Caki2 (cell line): ENCODE data around the gene POGK. TPM values are rescaled to one million over a fixed set of nuclear protein-coding genes. Genes with fewer than 3 reads are reported as not detected.
A peak's percentile ranks its signal among the peaks of the same experiment; 100 is the strongest.
"Not testable (repeated sequence)": the region's sequence is repeated elsewhere in the genome, so short reads cannot be mapped to it uniquely, and the experiment has no call there.

ENCODE experiments used
- DNase-seq: peaks from one replicate; pipeline ENCODE4 v3.0.0-alpha.2; 2015; ENCODE audit warnings: low read depth
- in situ Hi-C: cut with HindIII; loops from 2 replicates; pipeline ENCODE4 v1.10.0; 2016; ENCODE audit warnings: low sequenced_read_pairs, low pct_unique_long_range_greater_than_20kb, mixed read lengths
- total RNA-seq: library from RNA; depleted of rRNA; stranded (reverse); fragments of >200 nt; shearing (Covaris generic); gene quantifications from 2 replicates; pipeline ENCODE4 v1.2.3, GENCODE V29; 2014; ENCODE audit warnings: low replicate concordance; rRNA removed

Gene POGK, protein sequence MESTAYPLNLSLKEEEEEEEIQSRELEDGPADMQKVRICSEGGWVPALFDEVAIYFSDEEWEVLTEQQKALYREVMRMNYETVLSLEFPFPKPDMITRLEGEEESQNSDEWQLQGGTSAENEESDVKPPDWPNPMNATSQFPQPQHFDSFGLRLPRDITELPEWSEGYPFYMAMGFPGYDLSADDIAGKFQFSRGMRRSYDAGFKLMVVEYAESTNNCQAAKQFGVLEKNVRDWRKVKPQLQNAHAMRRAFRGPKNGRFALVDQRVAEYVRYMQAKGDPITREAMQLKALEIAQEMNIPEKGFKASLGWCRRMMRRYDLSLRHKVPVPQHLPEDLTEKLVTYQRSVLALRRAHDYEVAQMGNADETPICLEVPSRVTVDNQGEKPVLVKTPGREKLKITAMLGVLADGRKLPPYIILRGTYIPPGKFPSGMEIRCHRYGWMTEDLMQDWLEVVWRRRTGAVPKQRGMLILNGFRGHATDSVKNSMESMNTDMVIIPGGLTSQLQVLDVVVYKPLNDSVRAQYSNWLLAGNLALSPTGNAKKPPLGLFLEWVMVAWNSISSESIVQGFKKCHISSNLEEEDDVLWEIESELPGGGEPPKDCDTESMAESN
- 51.8 and 65.5 TPM in 2 replicates for total RNA-seq

DNA sequence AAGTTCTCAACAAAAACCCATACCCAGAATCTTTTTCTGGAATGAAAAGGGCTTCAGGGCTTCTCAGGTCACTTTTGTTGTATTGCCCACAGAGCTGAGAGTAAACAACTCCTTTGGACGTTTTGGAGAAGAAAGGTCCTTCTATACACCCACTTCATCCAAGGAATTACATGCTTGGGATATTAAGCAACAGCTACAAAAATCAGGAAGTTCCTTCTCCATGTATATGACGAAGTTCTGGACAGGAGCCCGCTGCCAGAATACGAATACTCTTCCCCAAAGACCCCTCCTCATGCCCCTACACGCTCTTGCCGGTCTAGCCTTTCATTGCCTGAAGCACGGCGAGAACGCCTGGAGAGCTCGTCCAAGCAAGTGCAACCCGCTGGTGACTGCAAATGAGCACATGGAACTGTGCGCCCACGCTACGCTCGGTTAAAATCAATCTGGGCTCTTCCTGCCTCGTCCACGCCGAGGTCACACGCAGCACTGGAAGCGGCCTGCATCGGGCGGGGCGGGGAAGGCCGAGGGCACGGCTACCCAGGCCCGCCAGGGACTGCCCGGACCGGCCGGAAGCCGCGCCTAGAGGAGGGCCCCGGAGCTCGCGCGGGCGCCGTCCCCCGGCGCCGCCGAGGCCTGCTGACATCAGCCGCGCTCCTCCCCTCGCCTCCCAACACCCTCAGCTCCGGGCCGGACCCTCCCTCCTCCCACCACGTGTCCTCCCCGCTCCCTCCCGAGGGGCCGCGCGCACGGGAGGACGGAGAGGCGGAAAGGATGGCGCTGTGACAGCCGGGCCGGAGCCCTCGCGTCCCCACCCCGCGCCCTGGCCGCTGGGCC is at the start of gene POGK:
POGK (plus strand) TSS at position 710 of the 834 bp plus-strand sequence. CDS start 1,482 bp downstream, outside the sequence.
- peak; percentile 95 for DNase-seq
- in situ Hi-C loops, result no loop called here

DNA sequence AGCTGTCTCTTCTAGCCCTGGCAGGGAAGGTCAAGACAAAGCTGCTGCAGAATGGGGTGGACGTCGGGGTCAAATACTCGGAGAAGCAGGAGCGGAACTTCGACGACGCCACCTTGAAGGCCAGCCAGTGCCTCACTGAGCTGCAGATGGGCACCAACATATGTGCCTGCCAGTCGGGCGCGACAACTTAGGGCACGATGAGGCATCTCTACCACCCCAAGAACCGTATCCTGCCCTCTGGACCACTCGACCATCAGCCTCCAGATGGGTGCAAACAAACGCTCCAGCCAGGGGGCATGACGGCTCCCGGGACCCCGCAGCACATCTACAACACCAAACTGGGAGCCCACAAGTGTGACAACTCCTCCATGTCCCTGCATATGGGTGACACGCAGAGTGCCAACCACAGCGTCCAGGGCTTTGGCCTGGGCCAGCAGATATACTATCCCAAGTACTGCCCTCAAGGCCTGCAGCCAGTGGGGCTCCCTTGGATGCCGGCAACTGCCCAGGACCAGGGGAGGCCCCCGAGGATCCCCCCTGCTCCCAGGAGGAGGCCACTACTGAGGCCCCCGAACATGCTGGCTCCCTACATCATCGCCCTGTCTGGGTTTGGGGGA is 42.5 kb upstream of the POGK start:
- in situ Hi-C loops, result no loop called here
- no peak for DNase-seq

DNA sequence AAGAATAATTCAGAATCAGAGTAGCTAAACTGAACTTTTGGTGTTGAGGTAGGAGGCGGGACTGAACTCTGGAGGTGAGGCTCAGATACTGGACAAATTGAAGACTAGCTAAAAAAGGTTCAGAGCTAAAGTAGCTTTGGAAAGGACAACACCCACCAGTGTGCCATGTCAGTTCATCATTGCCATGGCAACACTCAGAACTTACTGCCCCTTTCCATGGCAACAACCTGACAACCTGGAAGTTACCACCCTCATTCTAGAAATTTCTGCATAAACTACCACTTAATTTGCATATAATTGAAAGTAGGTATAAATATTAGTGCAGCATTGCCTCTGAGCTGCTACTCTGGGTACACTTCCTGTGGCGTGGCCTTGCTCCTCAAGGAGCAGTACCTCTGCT is 30.3 kb upstream of the POGK start:
- in situ Hi-C loops, result no loop called here
- no peak for DNase-seq

DNA sequence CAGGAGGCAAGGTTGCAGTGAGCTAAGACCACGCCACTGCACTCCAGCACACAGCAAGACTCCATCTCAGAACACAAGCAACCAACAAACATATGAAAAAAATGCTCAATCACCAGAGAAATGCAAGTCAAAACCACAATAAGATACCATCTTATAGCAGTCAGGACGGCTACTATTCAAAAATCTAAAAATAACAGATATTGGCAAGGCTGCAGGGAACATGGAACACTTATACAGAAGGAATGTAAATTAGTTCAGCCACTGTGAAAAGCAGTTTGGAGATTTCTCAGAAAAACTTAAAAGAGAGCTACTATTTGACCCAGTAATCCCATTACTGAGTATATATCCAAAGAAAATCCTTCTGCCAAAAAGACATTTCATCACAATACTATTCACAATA is 27.6 kb upstream of the POGK start:
- in situ Hi-C loops, result no loop called here
- no peak for DNase-seq

DNA sequence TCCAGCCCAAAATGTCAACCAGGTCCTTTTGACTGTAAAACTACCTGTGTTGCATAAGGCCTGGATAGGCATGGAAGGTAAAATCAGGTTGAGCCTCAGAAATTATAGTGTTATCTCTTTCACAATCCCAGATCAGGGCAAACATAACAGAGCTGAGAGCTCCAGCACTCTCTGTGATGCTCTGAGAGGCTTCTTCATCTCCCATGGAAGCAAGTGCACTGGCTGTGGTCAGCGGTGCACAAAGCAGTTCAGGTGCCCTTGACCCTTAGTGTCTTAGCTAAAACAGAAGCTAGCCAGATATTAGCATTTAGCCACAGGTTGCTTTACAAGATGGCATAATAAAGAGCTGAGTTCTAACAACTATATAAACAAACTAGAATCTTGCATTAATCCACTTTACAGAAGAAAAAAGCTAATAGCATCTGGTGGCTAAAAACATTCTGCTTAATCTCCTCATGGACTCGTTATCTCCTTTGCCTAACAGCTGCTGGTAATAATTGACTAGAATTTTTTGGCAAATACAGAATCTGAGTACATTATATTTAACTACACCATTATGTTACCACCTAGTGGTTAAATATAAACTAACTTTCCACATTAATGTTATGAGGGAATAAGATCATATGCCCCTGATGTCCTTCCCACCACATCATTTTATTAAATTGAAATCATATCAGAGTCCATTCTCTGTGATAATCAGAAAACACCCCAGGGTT is 25.6 kb upstream of the POGK start:
- in situ Hi-C loops, result no loop called here
- peak; percentile 17 for DNase-seq

DNA sequence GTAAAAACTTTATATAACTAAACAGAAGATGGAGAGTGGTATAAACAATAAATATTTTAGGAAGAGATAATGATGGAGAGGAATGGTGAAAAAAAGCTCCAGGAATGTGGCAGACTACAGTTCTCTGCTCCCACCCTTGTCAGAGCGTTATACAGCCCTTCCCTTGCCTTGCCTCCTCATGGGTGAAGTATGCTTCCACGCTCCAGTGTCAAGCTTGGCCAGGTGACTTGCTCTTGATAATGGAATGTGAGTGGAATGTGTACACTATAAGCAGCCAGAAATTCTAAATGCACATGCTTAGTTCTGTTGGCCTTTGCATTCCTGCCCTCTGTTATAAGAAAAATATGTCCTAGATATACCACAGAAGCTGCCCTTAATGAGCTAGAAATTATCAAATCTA is 24.7 kb upstream of the POGK start:
- DNase-seq, result peak; percentile 39

DNA sequence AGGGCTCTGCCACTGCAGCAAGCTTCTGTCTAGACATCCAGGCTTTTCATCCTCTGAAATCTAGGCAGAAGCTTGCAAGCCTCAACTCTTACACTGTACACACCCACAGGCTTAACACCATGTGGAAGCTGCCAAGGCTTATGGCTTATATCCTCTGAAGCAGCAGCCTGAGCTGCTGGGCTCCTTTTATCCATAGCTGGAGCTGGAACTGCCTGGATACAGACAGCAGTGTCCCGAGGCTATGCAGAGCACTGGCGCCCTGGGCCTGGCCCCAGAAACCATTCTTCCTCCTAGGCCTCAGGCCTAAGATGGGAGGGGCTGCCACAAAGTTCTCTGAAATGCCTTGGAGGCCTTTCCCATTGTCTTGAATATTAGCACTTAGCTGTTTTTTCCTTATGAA is 19.3 kb upstream of the POGK start:
- in situ Hi-C loops, result no loop called here
- DNase-seq, result no peak

More for the DNA sequence above, 24.7 kb upstream of the POGK start:
- in situ Hi-C loops, result no loop called here

DNA sequence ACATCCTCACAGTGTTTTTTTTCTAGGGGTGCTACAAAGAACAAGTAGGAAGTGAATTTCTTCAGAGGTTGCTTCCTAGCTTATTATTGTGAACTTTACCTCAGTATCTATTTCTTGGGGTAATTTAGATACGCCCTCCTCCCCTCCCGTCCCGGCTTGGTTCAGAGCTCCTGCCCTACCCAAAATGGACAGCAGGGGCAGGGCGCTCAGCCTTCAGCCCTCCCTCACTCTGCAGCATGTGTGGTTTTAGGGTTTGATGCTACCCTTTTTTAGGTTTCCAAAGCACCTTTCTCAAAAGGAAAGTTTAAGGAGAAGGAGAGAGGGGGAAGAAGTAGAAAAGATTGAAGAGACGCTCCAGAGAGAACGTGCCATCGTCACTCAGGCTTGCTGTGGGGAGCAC is 16.9 kb upstream of the POGK start:
- in situ Hi-C loops, result no loop called here
- no peak for DNase-seq

DNA sequence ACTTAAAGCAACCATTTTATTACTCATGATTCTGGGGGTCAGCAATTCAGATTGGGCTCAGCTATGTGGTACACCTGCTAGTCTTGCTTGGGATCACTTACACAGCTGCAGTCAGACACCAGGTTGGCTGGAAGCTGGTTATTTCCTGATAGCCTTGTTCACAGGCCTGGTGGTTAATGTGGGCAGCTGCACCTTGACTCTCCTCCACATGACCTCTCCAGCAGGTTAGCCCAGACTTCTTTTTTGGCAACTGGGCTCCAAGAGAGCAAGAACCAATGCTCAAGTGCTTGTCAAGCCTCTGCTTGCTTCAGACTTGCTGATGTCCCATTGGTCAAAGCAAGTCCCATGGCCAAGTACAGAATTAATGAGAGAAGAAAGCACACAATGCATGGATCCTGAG is 11.8 kb upstream of the POGK start:
- DNase-seq, result no peak
- in situ Hi-C loops, result no loop called here

DNA sequence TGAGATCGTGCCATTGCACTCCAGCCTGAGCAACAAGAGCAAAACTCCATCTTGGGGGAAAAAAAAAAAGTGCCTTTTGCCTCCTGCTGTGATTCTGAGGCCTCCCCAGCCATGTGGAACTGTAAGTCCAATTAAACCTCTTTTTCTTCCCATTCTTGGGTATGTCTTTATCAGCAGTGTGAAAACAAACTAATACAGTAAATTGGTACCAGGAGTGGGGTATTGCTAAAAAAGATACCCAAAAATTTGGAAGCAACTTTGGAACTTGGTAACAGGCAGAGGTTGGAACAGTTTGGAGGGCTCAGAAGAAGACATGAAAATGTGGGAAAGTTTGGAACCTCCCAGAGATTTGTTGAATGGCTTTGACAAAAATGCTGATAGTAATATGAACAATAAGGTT is 9.5 kb upstream of the POGK start:
- DNase-seq, in situ Hi-C loops: not testable (repeated sequence)

DNA sequence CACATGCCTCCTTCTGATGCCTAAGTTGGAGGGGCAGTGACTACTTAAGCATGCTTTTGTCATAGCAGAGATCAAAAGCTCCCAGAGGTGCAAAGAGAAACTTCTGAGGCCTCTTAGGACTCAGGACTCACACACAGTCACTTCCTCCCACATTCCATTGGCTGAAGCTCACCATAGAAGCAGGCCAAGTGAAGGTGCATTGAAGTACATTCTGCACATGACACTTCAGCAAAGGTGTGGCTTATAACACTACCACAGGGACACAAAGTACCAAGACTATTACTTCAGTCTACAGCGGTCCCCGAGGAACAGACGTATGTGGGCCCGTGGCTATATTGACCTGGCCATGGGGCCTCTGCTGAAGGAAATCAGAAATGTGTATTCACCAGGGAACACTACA is 2.5 kb upstream of the POGK start:
- in situ Hi-C loops, result no loop called here
- no peak for DNase-seq

DNA sequence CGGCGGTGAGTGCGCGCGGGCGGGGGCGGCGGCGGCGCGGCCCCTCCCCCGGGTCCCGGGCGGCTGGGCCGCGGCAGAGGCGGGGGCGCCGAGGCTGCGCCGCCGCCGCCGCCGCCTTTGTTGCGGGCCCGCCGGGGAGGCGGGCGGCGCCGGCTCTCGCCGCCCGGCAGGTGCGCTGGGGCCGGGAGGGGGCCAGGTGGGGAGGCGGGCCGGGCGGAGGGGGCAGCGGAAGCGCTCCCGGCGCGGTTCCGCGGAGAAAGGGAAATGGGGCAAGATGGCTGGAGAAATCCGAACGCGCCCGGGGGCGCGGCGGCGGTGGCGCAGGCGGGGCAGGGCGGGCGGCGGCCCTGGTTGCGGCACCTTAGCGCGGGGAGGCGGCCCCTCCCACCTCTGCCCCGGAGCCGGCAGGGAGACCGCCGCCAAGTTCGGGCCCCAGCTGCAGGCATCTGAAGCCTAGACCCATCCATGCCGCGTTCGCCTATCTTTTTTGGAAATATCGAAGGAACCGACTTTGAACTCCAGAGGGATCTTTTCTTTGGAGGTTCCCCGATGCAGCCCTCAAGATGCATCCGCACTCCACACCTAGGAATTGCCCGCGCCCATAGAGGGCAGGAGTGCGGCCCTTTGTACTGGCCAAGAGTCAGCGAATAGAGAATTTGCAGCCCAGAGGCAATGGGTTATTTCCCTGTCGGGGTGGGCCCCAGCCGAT is 479 bp downstream of the POGK start:
- in situ Hi-C loops, result no loop called here
- peak; percentile 54 for DNase-seq

DNA sequence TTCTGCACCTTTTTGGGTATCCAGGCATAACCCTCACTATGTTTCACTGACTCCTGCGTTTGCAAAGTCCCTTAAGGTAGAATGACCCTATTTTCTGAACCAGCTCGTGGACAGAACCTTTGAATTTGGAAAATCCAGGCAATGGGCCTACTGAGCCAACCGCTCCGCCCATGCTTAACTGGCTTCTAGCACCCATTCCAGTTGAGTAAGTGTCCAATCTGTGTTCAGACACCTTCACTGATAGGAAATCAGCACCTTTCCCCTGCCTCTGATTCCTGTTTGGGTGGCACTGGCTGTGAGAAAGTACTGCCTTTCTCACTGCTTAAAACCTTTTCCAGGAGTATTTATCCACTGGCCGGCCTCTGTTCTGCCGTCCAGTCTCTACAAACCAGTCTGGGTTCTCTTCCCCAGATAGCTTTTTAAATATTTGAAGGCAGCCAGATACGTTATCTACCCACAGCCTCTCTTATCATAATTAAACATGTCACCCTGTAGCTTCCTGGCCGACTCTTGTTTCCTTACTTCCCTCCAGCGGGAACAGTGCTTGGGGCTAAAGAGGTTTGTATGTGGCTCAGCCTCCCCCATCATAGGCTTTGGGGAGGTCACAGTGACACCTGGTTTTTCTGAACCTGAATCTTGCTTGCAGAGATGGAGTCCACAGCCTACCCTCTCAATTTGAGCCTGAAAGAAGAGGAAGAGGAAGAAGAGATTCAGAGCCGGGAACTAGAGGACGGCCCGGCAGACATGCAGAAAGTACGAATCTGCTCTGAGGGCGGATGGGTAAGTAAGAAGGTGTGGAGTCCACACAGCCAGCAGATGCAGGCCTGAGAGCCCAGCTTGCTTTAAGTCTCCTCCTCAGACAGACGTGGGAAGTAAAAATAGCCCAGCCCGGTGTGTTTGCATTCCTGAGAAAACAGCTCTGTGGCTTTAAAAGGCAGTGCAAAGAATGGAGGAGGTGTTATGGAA is 1.3 kb downstream of the POGK start:
- in situ Hi-C loops, result no loop called here
- DNase-seq, result peak; percentile 10

DNA sequence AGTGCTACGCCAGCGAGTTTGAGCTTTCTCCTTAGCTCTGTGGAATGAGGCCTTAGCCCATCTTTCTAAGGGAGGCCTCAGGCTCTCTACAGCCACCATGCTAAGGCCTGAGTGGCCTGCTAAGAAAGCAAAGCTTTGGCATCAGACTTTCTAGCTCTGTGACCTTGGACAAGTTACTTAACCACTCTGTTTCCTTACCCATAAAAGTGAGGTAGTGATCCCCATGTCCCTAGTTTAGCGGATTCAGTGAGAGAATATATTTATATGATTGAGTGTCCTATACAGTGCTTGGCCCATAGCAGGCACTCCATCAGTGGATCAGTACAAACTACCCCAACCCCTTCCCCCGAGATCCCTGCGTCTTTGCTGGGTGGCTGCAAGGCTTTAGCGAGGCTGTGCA is 4.0 kb downstream of the POGK start:
- no peak for DNase-seq
- in situ Hi-C loops, result no loop called here

DNA sequence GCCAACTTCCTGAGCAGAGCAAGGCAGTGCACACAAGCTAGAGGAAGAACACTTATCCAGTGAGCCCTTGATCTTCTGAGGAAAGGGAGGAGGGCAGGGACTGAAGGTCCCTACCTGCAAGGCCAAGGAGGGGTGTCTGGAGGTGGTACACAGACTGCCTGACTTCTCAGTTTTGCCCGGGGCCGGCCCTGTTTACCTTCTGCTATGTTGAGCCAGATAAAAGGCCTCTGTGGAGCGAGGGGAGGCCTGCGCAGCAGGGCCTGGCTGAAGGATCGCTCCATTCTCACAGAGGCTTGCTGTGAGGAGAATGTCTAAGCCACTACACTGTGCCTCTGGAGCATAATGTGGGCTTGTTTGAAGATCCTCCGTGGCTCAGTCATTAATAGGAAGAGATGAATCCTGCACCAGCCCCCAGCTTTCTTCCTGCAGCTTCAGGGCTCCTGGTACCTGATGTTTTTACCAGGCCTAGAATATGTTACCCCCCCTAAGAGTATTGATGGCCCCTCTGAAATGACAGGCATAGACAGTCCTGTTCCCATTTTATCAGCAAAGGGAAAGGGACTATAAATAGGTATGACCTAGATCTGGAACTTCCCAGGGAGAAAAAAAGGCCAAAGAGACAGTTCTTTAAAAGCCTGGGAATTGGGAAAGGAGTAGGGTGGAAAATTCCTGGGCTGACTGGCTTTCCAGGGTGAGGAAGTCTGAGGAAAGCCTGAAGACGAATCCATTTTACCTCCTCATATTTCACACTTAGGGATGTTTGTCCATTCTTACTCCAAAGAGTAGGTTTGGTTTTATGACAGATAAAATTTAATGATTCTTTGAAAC is 4.7 kb downstream of the POGK start:
- in situ Hi-C loops, result no loop called here
- no peak for DNase-seq

DNA sequence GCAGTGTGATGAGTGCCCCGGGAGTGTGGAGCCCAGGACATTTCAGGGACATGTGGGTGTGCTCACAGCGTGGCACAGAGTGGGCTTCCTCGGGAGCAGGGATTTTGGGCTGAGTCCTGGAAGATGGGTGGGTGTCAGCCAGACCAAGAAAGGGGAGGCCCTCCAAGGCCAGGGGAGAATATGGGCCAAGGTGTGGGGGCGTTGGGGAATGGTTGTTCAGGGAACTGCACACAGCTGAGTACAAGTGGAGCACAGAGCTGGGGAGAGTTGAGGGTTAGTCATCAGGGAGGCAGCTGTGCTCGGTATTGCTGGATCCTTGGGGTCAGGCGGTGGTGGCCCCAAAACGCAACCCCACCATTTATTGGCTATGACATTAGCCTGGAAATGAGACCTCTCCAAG is 5.5 kb downstream of the POGK start:
- in situ Hi-C loops, result no loop called here
- DNase-seq, result no peak
